ENCODE data around the gene MGA.

The MGA gene

DNA sequence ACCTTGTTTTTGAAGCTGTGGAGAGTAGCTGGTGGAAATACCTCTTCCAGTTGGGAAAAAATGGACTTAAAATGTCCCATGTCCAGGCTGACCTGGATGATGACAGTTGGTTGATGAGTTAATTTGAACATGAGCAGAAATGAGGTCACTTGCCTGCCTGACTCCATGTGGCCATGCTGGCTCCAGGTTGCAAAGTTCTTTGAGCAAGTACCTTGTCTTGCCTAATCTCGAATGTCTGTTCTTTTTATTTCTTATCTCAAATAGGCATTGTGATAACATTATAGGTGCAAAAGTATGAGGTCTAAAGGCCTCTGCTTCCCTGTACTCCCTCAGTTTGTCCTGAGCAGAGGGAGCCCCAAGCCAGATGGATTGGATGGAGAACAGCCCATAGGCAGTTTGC is 123.1 kb downstream of the MGA start:
- Histone ChIP-seq H3K9me3 (ENCODE audit: control insufficient read depth, insufficient read depth, low read length) (no peaks in the 10 kb centered on the region), H3K36me3 (ENCODE audit: control insufficient read depth, low read length) (no peaks in the 10 kb centered on the region), H4K20me1 (ENCODE audit: control insufficient read depth, insufficient read depth, low read depth, low read length) (no peaks in the 10 kb centered on the region), H3K9me2 (replicated peaks; ENCODE audit: control insufficient read depth, low read length) (no peaks in the 10 kb centered on the region), H3K4me2 (ENCODE audit: low read length) (0 out of 2 replicates have a peak overlapping the region, but pooled peaks have one; percentile 17), H3K4me1 (ENCODE audit: control insufficient read depth, low read length) (peaks cover 17% of the 10 kb centered on the region), H3F3A (ENCODE audit: control insufficient read depth, insufficient read depth) (no peaks in the 10 kb centered on the region), H3K4me3 (ENCODE audit: low read length) (no peak overlapping the region), H3K79me2 (ENCODE audit: control insufficient read depth, low read length) (peaks cover 6% of the 10 kb centered on the region), H3K27ac (ENCODE audit: low read depth, low read length) (no peak overlapping the region), H3K27me3 (ENCODE audit: control insufficient read depth, low read length) (no peaks in the 10 kb centered on the region)
- no peak for TF ChIP-seq EZH2phosphoT487 (IDR thresholded peaks at IDR 0.05; ENCODE audit: borderline replicate concordance, low read length)
- TF ChIP-seq, protein P1, sequence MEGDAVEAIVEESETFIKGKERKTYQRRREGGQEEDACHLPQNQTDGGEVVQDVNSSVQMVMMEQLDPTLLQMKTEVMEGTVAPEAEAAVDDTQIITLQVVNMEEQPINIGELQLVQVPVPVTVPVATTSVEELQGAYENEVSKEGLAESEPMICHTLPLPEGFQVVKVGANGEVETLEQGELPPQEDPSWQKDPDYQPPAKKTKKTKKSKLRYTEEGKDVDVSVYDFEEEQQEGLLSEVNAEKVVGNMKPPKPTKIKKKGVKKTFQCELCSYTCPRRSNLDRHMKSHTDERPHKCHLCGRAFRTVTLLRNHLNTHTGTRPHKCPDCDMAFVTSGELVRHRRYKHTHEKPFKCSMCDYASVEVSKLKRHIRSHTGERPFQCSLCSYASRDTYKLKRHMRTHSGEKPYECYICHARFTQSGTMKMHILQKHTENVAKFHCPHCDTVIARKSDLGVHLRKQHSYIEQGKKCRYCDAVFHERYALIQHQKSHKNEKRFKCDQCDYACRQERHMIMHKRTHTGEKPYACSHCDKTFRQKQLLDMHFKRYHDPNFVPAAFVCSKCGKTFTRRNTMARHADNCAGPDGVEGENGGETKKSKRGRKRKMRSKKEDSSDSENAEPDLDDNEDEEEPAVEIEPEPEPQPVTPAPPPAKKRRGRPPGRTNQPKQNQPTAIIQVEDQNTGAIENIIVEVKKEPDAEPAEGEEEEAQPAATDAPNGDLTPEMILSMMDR (IDR thresholded peaks at IDR 0.05; ENCODE audit: low read depth, low read length, poor library complexity, severe bottlenecking) = no peak

DNA sequence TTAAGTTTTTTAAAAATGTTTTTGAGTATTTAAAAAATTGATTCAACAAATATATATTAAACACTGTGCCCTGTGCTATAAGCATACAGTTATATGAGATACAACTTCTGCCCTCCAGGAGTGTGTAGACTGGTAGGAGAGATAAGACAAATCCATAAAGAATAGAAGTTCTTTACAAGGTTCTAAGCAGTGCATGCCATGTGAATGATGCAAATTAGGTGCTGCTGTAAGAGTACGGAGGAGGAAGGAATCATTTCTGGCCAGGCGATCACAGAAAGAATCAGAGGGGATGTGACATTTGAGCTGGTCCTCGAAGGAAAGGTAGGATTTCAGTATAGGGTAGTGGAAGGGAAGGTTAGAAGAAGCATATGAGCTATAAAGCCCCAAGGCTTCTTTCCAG is 128.1 kb downstream of the MGA start:
- Histone ChIP-seq H3K9me2 (replicated peaks; ENCODE audit: control insufficient read depth, low read length) (no peaks in the 10 kb centered on the region), H3K4me3 (ENCODE audit: low read length) (no peak overlapping the region), H3K9me3 (ENCODE audit: control insufficient read depth, insufficient read depth, low read length) (no peaks in the 10 kb centered on the region), H3K4me2 (ENCODE audit: low read length) (no peak overlapping the region), H3K27ac (ENCODE audit: low read depth, low read length) (no peak overlapping the region), H3K4me1 (ENCODE audit: control insufficient read depth, low read length) (peaks cover 26% of the 10 kb centered on the region), H3F3A (ENCODE audit: control insufficient read depth, insufficient read depth) (no peaks in the 10 kb centered on the region), H4K20me1 (ENCODE audit: control insufficient read depth, insufficient read depth, low read depth, low read length) (no peaks in the 10 kb centered on the region), H3K36me3 (ENCODE audit: control insufficient read depth, low read length) (no peaks in the 10 kb centered on the region), H3K27me3 (ENCODE audit: control insufficient read depth, low read length) (no peaks in the 10 kb centered on the region), H3K79me2 (ENCODE audit: control insufficient read depth, low read length) (peaks cover 5% of the 10 kb centered on the region)
- TF ChIP-seq, protein P1 (IDR thresholded peaks at IDR 0.05; ENCODE audit: low read depth, low read length, poor library complexity, severe bottlenecking) = no peak
- no peak for TF ChIP-seq EZH2phosphoT487 (IDR thresholded peaks at IDR 0.05; ENCODE audit: borderline replicate concordance, low read length)

DNA sequence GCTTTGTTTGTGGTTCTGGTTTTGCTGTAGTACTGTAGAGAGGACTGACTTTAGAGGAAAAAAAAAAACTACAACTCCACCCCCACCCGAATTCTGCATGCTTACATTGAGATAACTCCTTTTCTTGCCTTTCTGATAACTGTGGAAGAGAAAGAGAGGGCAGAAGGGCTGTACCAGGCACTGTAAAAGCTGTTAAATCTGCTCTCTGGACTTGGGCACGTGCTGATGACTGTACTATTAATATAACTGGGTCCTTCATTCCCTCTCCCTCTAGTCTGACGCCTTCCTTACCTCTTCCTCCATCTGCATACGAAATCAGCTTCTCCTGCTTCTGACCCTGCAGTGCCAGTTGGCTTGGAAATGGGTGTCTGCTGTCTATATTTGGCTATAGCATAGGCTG is 129.0 kb downstream of the MGA start:
- no peaks in the 10 kb centered on the region for H3K36me3 ChIP-seq (ENCODE audit: control insufficient read depth, low read length)
- H3K27me3 ChIP-seq (ENCODE audit: control insufficient read depth, low read length) = no peaks in the 10 kb centered on the region
- H3K9me3 ChIP-seq (ENCODE audit: control insufficient read depth, insufficient read depth, low read length) = no peaks in the 10 kb centered on the region
- no peaks in the 10 kb centered on the region for H4K20me1 ChIP-seq (ENCODE audit: control insufficient read depth, insufficient read depth, low read depth, low read length)
- no peak overlapping the region for H3K4me2 ChIP-seq (ENCODE audit: low read length)
- peaks cover 28% of the 10 kb centered on the region for H3K4me1 ChIP-seq (ENCODE audit: control insufficient read depth, low read length)
- no peaks in the 10 kb centered on the region for H3K79me2 ChIP-seq (ENCODE audit: control insufficient read depth, low read length)
- no peak overlapping the region for H3K27ac ChIP-seq (ENCODE audit: low read depth, low read length)
- no peaks in the 10 kb centered on the region for H3K9me2 ChIP-seq (replicated peaks; ENCODE audit: control insufficient read depth, low read length)
- no peaks in the 10 kb centered on the region for H3F3A ChIP-seq (ENCODE audit: control insufficient read depth, insufficient read depth)
- no peak overlapping the region for H3K4me3 ChIP-seq (ENCODE audit: low read length)
- TF ChIP-seq EZH2phosphoT487 (IDR thresholded peaks at IDR 0.05; ENCODE audit: borderline replicate concordance, low read length) = no peak
- TF ChIP-seq, protein P1 (IDR thresholded peaks at IDR 0.05; ENCODE audit: low read depth, low read length, poor library complexity, severe bottlenecking) = no peak

DNA sequence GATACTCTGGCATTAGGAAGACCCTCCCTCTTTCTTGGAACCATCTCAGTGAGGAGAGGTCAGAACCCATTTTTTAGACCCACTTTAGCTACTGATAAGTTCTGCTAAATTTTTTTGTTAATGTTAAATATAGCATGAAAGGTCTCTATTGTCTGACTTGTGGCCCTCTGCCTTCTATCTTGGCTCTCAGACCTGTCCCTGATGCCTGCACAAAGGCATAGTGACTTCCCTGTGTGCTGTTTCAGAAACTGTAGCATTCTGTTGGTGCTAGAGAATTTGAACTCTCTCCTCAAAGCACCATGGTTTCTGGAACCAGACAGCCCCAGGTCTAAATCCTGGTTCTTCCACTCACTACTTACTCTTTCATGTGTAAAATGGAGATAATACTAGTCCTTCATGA is 129.5 kb downstream of the MGA start:
- H3K4me3 ChIP-seq (ENCODE audit: low read length) = no peak overlapping the region
- TF ChIP-seq, protein P1 (IDR thresholded peaks at IDR 0.05; ENCODE audit: low read depth, low read length, poor library complexity, severe bottlenecking) = no peak
- no peak for TF ChIP-seq EZH2phosphoT487 (IDR thresholded peaks at IDR 0.05; ENCODE audit: borderline replicate concordance, low read length)
- H3K27me3 ChIP-seq (ENCODE audit: control insufficient read depth, low read length) = no peaks in the 10 kb centered on the region
- H3F3A ChIP-seq (ENCODE audit: control insufficient read depth, insufficient read depth) = no peaks in the 10 kb centered on the region
- no peaks in the 10 kb centered on the region for H3K9me2 ChIP-seq (replicated peaks; ENCODE audit: control insufficient read depth, low read length)
- no peaks in the 10 kb centered on the region for H3K79me2 ChIP-seq (ENCODE audit: control insufficient read depth, low read length)
- H3K36me3 ChIP-seq (ENCODE audit: control insufficient read depth, low read length) = no peaks in the 10 kb centered on the region
- H3K4me2 ChIP-seq (ENCODE audit: low read length) = no peak overlapping the region
- H3K9me3 ChIP-seq (ENCODE audit: control insufficient read depth, insufficient read depth, low read length) = no peaks in the 10 kb centered on the region
- no peaks in the 10 kb centered on the region for H4K20me1 ChIP-seq (ENCODE audit: control insufficient read depth, insufficient read depth, low read depth, low read length)
- H3K27ac ChIP-seq (ENCODE audit: low read depth, low read length) = no peak overlapping the region
- peaks cover 32% of the 10 kb centered on the region for H3K4me1 ChIP-seq (ENCODE audit: control insufficient read depth, low read length)

Measured in DOHH2 (cell line).